Left ventricle myocardium superior (tissue), 1 donor: ENCODE data around the gene PFKFB2. TPM values are rescaled to one million over a fixed set of nuclear protein-coding genes. Genes with fewer than 3 reads are reported as not detected.

Source experiments
- ATAC-seq: fragments of 200-7000 bp; cut with Tn5 transposase; one replicate; pipeline ENCODE4 v1.9.1; 2020; ENCODE audit warnings: mild to moderate bottlenecking, moderate library complexity
- DNase-seq: peaks from one replicate; pipeline ENCODE4 v3.0.0-alpha.2; 2020
- intact Hi-C: fragments of 100-400 bp; cut with micrococcal nuclease; formaldehyde crosslinking; loops from one replicate; pipeline ENCODE4 v1.11.0; 2022
- total RNA-seq: library from RNA; stranded (reverse); fragmentation: NEBNext Ultra II Directional; extraction: Animal tissue kit (Norgen Biotek cat#: 25700); gene quantifications from one replicate; pipeline ENCODE4 v1.2.1, GENCODE V29; 2021
- donor health status: DM: no; HTN: yes; CAD: no; lungs with severe emphysema.

The PFKFB2 gene
- total RNA-seq, 1 donor from 2014 or later: 99.0 TPM

DNA sequence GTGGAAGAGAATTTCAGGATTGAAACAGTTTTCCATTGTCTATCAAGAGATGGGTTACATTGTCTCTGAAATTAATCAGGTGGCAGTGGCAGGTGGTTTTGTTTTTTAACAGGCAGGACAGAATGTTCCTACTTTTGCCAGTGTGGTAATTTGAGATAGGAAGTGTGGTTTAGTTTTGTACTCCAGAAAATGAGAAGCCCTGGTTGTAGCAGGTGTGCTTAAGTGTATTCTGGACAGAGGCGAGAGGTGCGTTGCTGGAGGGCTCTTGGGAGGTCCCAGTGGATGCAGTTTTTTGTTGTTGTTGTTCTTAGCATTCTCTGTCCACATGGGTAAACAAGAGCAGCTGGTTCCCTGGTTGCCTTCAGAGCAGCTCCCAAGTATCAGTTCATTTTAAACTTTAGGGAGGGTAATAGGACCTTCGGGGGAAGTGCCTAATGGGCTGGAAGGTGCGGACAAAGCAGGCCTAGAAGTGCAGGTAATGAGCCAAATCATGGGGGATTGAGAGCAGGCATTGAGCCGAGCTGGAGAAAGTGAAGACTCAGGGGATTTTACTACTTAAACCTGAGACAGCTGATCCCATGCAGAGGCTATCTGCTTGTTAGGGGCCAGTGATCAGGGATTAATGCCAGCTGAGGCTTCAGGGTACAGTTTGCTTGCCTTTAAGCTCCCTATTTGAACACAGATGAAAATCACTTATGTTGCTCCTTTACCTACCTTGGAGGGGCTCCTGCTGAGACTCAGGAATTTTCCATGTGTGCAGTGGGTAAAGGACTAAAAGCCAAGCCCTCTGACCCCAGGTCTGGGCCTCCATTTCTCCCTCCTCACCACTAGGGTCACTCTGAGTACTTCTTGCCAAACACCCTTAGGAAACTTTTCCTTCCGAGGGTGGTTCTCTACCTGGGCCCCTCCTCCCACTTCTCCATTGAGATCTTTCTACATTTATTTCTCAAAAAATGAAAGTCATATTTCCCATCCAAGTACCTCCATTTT is 6.1 kb downstream of the PFKFB2 start:
- DNase-seq: no peak
- peak; percentile 18 for ATAC-seq
- intact Hi-C loops: no loop called here

DNA sequence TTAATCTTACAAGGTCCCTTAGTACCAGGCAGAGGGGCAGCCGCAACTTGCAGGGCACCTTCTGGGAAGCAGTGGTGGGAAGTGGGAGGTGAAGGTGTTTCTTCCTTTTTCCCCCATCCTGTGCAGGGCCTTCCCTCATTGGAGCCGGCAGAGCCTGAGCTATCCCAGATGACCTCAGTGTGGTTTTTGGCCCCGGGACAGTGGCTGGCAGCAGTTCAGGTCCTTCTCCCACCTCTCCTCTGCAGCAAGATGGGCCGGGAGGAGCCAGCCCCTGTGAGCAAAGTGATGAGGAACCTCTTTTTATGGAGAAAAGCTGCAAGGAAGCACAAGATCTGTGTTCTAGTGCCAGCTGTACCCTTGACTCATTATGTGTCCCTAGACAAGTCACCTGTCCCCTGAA is 6.8 kb downstream of the PFKFB2 start:
- intact Hi-C loops: no loop called here
- DNase-seq: peak; percentile 42
- no peak for ATAC-seq

DNA sequence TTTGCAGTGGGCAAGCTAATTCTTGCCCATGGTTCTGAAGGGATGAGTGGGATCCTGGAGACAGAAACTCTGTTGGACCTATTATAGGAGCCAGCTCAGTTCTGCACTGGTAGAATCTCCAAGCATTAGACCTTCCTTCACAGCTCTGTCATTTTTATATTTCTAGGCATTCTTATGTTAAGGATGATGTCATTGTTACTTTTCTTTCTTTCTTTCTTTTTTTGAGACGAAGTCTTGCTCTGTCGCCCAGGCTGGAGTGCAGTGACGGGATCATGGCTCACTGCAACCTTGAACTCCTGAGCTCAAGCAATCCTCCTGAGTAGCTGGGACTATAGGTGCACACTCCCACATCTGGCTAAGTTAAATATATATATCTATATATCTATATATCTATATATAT is 7.5 kb downstream of the PFKFB2 start:
- DNase-seq: no peak
- intact Hi-C loops: no loop called here
- no peak for ATAC-seq

DNA sequence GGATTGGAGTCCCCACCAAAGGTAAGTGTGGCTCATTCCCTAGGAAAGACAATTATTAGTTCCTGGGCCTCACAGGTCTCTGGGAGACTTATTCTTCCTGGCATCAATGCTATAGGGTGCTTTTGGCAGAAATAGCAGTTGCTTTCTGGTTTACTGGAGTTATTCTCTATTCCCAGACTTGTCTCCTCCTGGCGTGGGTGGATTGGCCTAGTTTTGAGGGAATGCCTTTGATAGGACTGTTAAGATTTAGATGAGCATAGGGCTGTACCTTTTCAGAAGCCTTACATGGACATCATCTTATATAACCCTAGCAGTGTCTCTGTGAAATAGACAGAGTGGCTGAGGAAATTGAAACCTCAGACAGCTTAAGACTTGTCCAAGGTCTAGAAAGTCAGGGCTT is 9.0 kb downstream of the PFKFB2 start:
- intact Hi-C loops: no loop called here
- ATAC-seq (no peak), DNase-seq (no peak)

DNA sequence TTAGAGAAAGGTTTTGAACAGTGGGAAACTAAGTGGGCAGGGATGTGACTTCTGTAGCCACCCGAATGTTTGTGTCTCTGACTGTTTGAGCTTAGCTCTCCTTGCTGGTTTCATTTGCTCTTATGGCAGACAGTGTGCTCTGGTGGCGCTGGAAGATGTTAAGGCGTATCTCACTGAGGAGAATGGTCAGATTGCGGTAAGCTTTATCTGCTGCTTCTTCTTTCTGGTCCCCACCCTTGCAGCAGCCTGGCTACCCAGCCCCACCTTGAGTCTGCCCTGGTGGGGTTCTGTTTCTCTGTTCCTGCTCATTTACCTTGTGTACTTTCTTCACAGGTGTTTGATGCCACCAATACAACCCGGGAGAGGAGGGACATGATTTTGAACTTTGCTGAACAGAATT is 9.9 kb downstream of the PFKFB2 start:
- intact Hi-C loops: no loop called here
- no peak for ATAC-seq
- DNase-seq: no peak

DNA sequence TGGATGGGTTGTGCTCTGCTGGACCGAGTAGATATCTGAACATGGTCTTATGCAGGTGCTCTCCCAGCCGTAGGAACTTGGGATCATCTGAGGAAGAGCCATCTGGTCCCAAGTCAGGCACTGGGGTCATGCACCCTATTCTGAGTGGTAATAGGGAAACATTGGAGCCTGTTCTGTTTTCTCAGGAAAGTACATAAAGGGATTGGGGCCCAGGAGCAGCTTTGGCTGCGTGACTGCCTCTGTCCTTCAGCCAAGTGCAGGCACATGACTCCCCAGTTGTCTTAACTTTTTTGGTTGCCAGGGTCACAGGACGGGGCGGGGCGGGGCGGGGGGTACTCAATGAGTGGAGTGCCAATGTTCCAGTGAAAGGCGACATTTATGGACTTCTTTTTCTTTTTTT is 11.5 kb downstream of the PFKFB2 start:
- ATAC-seq: peak; percentile 84
- peak; percentile 54 for DNase-seq
- intact Hi-C loops: no loop called here

DNA sequence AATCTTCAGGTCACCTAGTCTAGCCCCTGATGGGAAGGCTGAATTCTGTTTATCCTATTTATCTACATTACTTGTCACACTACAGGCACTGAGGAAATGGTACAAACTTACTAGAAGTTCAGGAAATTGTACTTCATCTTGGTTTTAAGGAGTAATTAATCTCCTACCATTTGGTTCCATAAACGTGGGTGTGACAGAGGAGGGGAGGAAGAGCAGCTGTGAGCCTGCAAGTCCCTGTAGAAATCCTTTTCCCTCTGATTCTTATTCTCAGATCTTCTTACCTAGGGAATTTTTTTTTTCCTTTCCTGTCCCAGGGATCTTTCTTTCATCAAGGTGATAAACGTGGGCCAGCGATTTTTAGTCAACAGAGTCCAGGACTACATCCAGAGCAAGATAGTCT is 14.1 kb downstream of the PFKFB2 start:
- intact Hi-C loops: no loop called here
- ATAC-seq: no peak
- no peak for DNase-seq

DNA sequence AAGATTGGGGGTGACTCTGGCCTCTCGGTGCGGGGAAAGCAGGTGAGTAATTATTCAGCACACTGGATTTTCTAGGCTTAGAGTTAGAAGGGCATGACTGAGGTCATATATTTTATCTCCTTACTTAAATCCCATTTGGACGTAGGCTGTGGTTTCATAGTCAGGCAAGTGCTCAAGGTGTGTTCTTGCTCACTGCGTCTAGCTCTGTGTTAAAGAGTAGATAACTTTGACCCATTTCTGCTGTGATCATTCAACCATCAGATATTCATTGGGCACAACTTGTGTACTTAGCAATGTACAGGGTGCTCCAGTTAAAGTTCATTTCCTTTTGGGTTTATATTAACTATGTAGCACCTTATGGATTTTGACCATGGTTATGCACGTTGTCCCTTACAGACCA is 14.6 kb downstream of the PFKFB2 start:
- ATAC-seq: no peak
- no peak for DNase-seq
- intact Hi-C loops: no loop called here

DNA sequence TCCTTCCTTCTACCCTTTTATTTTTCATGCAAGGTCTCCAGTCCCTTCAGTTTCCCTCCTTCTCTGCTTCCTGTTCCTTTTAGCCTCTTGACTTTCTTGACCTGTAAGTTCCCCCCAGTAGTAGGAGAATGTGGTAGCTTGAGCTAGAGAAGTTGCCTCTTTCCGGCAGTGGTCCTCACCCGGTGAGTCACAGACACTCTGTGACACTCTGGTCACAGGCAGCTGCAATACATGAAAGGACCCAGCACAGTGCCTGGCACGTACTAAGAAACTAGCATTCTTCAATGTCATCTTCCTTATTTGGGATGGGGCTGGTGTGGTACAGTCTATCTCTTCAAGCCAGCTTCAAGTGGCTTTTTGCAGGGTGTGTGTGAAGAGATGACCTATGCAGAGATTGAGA is 16.0 kb downstream of the PFKFB2 start:
- intact Hi-C loops: no loop called here
- DNase-seq (no peak), ATAC-seq (peak; percentile 42)

DNA sequence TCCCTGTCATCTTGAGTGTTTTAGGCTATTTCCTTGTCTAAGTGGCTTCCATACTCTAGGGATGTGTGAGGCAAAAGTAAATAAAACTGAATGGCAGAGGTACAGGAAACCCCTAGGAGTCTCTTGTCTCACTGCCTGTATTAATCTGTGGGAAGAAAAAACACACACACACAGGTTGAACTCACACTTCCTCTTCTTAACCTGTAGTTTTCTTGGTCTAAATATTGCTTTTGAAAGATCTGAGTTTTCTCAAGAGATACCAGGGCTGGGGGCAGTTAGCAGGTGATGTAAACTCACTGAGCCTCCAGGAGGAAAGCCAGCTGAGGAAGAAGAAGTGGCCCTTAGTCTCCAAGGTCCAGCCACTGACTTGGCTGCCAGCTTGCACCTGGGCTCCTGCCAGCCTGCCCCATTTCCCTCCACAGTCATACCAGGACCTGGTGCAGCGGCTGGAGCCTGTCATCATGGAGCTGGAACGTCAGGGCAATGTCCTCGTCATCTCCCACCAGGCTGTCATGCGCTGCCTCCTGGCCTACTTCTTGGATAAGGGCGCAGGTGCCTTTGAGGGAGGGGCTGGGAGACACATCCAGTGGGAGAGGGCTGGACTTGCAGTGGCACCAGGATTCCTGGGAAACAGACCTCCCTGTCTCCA is 16.9 kb downstream of the PFKFB2 start:
- peak; percentile 85 for ATAC-seq

DNA sequence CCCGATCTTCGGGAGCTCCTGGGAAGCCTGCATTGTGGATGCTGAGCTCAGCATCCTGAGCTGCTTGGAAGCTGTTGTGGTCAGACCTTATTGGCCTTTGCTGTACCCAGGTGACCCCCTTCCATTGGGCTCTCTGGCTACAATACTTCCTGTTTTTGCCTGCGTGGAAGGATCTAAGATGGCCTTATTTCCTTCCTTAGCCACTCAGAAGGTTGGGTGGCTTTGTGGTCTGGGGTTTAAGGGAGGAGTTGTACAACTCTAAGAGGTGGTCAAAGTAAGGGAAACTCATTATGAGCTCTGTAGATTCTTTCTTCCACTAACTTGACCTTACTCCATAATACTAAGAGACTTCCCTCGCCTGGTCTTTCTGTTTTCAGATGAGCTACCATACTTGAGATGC is 17.7 kb downstream of the PFKFB2 start:
- ATAC-seq (no peak), DNase-seq (no peak)
- intact Hi-C loops: no loop called here

More for the DNA sequence above, 16.9 kb downstream of the PFKFB2 start:
- intact Hi-C loops: no loop called here
- DNase-seq: peak; percentile 81

DNA sequence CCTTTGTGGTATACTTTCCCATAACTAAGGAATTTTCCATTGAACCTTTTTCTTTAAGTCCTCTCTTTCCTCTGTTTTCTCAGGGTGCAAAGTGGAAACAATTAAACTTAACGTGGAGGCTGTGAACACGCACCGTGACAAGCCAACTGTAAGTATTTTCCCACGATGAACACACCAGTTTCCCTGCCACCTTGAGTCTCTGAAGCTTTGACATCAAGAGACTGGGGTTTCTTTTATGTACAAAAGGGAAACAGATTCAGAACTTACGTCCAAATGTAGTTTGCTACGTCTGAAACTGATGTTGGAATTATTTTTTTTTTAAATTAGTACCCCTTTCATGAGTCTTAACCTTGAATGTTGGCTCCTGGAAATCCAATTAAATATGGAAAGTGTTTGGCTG is 18.4 kb downstream of the PFKFB2 start:
- ATAC-seq (no peak), DNase-seq (no peak)
- intact Hi-C loops: no loop called here

DNA sequence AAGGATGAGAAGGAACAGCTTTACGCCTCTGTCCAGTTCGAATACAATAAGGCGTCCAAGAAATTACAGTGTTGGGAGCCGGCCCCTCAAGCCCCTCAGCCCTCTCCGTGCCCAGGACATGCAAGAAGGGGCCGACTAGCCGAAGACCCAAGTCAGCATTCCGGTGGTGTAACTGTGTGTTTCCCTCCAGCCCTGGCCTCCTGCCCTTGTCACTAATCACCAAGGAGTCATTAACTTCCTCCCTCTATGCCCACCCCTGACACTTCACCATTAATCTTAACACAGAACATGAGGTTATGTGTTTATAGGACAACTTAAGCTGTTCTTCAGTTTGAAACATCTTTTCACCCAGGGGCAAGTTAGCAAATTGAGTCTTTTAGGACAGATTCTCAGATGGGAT is 19.2 kb downstream of the PFKFB2 start:
- no peak for ATAC-seq
- DNase-seq: no peak
- intact Hi-C loops: no loop called here

DNA sequence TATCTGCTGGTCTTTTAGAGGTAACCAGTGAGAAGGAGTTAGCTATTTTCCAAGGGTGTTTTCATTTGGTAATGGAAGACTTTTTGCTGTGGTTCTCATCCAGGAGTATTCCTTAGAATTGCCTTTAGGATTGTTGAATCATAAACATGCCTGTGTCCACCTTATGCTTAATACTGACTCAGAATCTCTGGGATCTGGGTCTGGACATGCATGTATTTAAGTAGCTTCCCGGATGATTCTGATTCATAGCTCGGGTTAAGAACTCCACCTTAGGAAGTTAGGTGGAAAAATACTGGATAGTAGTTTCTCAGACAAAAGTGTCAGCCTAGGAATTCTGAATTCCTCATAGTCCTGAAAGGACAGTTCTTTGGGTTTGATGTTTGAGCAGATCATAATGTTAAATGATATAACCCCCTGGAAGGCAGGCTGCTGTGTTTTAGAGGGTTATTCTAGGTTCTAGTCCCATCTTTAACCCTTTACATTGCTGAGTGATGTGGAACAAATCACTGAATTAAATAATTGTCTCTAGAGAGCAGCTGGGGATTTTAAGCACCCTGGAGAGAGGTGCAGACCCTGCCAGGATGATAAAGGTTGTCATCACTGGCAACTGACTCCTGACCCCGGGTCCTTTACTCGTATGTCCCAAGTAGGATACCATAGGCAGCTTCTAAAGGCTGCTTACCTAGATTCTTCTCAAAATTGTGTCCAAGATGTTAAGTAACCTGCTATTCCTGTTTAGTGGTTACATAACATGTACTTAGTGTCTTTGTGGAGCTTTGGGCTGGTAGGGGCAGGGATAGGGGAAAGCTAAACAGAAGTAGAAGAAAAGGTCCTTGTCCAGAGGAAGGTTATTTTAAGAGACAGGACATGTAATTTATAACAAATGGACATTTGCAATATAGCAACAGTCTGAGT is 21.1 kb downstream of the PFKFB2 start:
- ATAC-seq: no peak
- DNase-seq: no peak
- intact Hi-C loops: no loop called here

DNA sequence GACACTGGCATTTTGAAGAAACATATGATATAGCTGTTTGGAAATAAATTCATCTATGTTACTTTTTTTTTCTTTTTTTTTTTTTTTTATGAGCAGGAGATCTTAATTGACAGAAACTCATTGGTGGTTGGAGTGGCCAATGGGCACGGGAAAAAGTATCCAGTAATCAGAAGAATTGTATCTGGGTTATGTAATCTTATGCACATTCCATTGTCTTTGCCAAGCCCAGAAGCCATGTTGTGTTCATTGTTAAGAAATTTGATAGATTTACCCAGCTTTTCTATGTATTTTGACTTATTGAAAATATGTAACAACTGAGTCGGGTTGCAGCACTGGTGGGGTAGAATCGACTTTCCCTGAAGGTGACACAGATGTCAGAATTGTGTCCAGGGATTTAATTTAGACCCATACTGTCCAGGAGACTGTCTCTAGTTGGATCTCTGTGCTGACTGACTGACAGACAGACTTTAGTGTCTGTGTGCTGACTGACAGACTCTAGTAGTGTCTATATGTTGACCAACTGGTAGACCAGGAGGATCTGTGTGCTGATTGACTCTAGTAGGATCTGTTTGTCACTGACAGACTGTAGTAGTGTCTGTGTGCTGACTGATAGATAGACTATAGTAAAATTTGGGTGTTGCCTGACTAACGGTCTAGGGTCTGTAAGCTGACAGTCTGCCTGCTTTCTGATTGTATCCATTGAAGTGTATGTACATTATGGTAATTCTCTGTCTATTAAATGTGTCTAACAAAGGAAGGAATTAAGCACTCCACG is 23.3 kb downstream of the PFKFB2 start:
- ATAC-seq: peak; percentile 2
- no peak for DNase-seq
- intact Hi-C loops: no loop called here

DNA sequence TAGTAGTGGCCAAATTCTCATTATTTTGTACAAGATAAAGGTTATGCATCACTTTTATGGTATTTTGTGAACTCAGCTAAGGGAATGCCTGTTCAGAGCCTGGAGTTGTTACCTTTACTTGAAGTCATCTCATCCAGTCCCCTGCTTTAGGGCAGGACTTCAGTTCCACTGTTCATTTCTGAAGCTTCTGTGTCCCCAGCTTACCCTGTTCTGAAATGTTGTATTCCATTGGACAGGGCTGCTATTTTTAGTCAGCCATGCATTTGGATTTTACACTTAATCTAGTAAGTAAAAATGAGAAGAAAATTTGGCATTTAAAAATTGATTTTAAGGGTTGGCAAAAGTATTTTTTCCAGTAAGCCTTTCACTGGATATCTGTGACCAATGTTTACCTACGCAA is 23.9 kb downstream of the PFKFB2 start:
- peak; percentile 48 for ATAC-seq
- intact Hi-C loops: no loop called here
- no peak for DNase-seq

DNA sequence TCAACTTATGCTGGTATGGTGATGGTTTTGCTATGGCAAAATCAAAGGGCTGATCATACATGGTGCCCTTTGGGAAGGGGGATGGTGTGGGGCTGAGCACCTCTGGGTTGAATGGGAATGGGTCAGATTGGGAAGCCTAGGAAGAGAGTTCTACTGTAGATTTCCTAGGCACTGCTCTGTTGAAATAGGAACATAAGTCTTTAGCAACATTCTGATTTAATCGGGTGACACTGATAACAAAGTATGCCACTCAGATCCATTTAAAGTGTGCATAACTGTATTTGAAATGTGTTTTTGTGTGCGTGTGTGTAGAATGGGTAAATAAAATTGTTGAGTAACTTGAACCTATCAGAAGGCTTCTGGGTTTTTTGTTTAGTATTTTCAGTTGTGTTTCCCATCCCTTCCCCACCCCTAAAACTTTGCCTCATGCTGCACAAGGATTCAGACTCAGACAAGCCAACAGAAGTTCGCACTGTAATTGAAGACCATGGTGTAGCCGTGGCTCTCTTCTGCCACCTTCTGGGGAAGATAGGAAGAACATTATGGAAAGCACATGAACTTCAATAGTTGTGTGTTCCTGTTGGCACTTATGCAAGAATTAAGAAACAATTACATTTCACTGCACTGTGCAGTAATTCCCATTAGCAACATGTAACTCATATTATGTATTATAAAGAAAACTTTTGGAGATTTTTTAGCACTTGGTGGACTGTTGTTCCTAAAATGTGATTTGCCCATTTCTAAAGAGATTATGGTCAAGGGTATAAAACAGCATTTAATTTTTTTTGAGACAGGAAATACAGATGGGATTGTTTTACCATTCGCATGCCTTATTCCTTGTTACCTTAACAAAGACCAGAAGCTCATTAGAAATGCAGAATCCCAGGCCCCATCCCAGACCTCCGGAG is 24.6 kb downstream of the PFKFB2 start:
- ATAC-seq: peak; percentile 74
- no peak for DNase-seq
- intact Hi-C loops: no loop called here

DNA sequence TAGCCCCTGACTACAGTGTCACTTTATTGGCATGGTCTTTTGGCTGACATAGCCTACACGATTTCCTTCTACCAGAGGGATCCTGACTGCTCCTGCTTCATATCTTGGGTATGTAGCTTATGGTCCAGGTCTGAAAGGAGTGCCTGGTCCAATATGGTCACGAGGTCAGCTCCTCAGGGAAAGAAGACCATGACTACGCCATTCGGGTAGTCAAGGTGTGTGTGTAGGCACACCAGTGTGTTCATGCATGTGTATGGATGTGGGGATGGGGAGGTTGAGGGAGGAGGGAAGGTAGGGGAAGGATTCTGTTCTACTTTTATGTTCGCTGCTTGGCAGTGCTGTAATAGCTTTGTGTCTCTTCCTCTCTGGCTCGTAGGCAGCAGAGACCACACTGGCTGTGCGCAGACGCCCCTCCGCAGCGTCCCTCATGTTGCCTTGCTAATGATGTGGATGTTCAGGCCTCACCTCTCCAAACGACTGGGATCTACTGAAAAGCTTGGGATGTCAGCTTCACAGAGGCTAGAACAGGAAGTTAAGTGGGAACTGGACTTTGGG is 25.6 kb downstream of the PFKFB2 start:
- DNase-seq (no peak), ATAC-seq (no peak)
- intact Hi-C loops: no loop called here
